ENCODE data around the gene VPS52. TPM values are rescaled to one million over a fixed set of nuclear protein-coding genes. Genes with fewer than 3 reads are reported as not detected.

VPS52 gene
- total RNA-seq, 1 donor from 2014 or later, result 62.5 TPM

- no peak for DNase-seq (ENCODE audit: low spot score)
Measured at GRCh38 chr6:33211136-33211535, 60.5 kb downstream of the VPS52 start.

DNA sequence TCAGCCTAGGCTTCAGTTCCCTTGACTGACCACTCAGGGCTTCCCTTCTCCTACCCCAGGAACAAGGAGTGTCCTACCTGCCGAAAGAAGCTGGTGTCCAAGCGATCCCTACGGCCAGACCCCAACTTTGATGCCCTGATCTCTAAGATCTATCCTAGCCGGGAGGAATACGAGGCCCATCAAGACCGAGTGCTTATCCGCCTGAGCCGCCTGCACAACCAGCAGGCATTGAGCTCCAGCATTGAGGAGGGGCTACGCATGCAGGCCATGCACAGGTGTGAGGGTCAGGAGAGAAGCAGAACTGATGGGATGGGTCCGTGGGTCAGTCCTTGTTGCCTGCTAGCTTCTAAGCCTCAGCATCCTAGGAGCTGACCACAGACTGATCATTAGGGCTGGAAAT lies 61.8 kb downstream of the VPS52 start:
- no peak for DNase-seq (ENCODE audit: low spot score)

DNA sequence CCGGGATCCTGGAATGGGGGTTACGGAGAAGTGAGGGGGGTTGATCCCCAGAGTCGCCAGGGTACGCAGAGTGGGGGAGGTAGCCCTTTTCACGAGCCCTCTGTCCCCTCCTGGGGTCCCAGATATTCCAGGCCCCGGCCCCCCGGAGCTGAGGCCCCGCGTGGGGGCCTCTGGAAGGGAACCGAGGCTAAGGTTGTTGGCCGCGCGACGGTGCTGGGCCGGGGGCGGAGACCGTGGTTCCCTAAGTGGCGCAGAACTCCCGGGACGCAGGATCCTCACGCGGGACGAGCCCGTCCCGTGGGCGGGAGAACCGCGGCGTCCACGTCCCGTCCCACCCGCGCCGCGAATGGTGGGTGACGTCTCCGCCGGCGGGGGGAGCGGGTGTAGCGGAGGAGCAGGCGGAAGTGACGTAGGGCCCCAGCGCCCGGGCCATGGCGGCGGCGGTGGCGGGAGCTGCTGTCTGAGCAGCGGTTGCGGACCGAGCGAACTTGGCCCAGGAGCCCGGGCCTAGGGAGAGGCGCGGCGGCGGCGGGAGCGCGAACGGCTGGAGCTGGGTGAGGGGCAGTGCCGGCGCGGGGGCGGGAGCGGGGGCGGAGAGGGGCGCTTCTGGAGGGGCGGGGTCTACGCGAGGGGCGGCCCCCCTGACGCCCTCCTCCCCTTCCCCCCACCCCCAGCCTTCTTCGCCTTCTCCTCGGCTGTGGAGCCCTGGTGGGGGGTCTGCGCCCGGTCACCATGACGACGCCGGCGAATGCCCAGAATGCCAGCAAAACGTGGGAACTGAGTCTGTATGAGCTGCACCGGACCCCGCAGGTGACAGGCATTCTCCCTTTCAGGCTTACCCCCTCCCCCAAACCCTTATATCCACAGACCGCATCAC lies 63.3 kb downstream of the VPS52 start, which contains the start of gene RING1:
RING1 (plus strand) TSS at position 410 of the 877 bp plus-strand sequence; CDS start at position 733, 323 bp downstream.
- peak; percentile 86 for DNase-seq (ENCODE audit: low spot score)

- no peak for DNase-seq (ENCODE audit: low spot score)
Measured at GRCh38 chr6:33207552-33208090, 64.1 kb downstream of the VPS52 start.

DNA sequence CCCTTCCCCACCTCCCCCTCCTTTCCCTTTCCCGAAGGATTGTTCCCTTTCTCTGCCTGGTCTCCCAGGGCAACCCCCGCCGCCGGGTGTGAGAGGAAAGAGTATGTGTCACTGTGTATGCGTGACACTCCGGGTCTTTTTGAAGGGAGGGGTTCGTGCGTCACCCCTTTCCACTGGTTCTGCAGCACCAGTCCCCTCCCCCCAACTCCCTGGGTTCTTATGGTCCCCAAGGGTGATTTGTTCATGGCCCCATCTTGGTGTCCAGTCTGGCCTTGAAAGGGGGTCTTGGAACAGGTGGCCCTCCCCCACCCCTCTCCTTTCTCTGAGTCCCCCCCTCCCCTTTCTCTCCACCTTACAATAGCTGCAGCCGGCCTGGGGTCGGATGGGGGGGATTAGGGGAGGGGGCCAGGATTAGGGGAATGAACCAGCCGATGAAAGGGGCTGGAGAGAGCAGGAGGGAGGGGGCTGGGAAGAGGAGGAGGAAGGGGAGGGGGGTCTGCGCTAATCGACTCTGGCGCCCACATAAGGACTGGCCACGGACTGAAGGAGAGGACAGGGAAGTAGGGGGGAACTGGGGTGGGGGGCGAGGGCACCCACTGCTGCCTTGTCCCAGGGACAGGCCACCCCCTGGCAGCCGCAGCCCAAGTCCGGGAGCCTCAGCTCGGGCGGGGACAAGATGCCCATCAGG lies 64.7 kb downstream of the VPS52 start:
- no peak for DNase-seq (ENCODE audit: low spot score)

GRCh38 chr6:33206027-33206863 lies 65.4 kb downstream of the VPS52 start:
- no peak for DNase-seq (ENCODE audit: low spot score)

GRCh38 chr6:33205191-33206026 lies 66.3 kb downstream of the VPS52 start:
- no peak for DNase-seq (ENCODE audit: low spot score)

- DNase-seq (ENCODE audit: low spot score), result peak; percentile 95
Measured at GRCh38 chr6:33204415-33205190, 67.1 kb downstream of the VPS52 start, which contains the start of gene HSD17B8. Gene HSD17B8, plus strand, starts transcription at chr6:33204655. Its CDS starts 14 bp downstream, at chr6:33204669.

DNA sequence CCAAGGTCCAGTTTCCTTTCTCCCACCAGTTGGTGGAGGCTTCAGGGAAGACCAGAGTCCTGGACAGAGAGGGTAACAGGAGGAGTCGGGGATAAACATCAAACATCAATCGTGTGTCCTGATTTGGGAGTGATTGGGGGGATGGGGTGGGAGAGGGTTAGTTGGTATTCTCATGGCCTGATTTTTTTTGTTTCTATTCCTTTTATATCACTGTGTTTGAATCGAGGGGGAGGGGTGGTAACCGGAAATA lies 67.6 kb downstream of the VPS52 start:
- DNase-seq (ENCODE audit: low spot score), result no peak

DNA sequence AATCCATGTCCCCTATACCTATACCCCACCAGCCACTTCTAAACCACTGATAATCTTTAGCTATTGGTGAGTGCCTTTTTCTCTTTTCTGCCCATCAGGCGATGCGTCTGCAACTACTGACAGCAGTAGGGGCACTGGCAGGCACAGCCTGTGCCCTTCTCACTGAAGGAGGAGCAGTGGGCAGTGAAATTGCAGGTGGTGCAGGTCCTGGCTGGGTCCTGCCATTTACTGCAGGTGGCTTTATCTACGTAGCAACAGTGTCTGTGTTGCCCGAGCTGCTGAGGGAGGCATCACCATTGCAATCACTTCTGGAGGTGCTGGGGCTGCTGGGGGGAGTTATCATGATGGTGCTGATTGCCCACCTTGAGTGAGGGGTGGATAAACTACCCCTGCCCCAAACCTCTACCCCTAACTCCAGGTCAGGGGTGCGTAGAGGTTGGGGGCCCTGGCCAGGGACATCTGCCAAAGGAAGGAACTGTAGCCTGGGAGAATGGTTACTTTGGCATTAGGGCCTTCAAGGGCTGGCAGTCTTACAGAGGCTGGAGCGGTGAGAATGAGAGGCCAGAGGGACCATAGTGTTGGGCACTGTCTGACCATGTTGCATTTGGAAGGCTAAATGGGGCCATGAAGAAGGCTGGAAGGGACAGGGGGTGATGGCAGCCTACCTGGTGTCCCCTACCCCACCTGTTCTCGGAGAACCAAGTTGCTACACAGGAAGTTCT lies 68.1 kb downstream of the VPS52 start:
- DNase-seq (ENCODE audit: low spot score), result no peak

DNA sequence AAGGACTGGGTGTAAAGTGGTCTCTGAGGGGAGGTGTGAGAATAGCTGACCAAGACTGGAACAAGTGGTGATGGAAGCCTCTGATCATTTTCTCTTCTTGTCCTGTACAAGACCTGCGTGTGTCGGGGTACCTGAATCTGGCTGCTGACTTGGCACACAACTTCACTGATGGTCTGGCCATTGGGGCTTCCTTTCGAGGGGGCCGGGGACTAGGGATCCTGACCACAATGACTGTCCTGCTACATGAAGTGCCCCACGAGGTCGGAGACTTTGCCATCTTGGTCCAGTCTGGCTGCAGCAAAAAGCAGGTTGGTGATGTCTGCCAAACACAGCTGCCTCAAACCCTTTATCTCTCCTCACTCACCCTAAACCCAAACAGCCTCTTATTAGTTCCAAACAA lies 68.9 kb downstream of the VPS52 start:
- DNase-seq (ENCODE audit: low spot score), result no peak

DNA sequence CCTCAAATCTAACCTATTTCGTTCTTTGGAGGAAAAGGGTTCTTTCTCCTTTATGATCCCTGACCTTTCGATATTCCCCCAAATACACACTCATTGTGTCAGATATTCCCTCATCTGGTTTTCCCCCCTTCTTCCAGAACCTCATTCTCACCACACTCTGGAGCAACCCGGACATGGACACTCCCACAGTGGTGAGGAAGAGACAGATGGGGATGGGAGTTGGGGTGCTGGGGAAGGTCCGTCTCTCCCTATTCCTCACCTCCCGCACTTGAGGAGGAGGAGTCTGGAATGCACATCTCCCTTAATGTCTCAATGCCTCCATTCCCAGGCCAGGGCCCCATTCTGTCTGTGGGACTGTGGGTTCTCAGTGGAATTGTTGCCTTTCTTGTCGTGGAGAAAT lies 69.7 kb downstream of the VPS52 start:
- no peak for DNase-seq (ENCODE audit: low spot score)

DNA sequence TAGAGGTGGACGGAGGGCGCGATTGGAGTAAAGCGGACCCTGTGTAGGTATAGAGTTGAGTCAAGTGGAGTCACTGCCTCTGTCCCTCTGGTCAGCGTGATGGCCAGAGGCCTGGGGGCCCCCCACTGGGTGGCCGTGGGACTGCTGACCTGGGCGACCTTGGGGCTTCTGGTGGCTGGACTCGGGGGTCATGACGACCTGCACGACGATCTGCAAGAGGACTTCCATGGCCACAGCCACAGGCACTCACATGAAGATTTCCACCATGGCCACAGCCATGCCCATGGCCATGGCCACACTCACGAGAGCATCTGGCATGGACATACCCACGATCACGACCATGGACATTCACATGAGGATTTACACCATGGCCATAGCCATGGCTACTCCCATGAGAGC lies 70.5 kb downstream of the VPS52 start:
- DNase-seq (ENCODE audit: low spot score), result no peak

Other genes with a start within 250 kb of the VPS52 start
- gene HLA-DPA1, start 198.2 kb downstream of the VPS52 start, total RNA-seq, result 185 TPM
- 174 TPM for gene HLA-DPB1, start 195.9 kb downstream of the VPS52 start, total RNA-seq
- gene COL11A2, start 79.4 kb downstream of the VPS52 start, total RNA-seq, result 0.66 TPM
- gene RXRB, start 71.2 kb downstream of the VPS52 start, total RNA-seq, result 56.8 TPM
- gene SLC39A7, start 71.0 kb downstream of the VPS52 start, total RNA-seq, result 120 TPM
- gene HSD17B8, start 67.2 kb downstream of the VPS52 start, total RNA-seq, result 13.6 TPM
- 50.9 TPM for gene RING1, start 63.4 kb downstream of the VPS52 start, total RNA-seq
- 1,438 TPM for gene RPS18, start 199 bp upstream of the VPS52 start, total RNA-seq
- gene B3GALT4, start 5.2 kb upstream of the VPS52 start, total RNA-seq, result 25.4 TPM
- 37.7 TPM for gene WDR46, start 17.4 kb upstream of the VPS52 start, total RNA-seq
- 38.6 TPM for gene PFDN6, start 17.7 kb upstream of the VPS52 start, total RNA-seq
- 158 TPM for gene RGL2, start 27.1 kb upstream of the VPS52 start, total RNA-seq
- 200 TPM for gene TAPBP, start 42.2 kb upstream of the VPS52 start, total RNA-seq
- 26.5 TPM for gene ZBTB22, start 45.9 kb upstream of the VPS52 start, total RNA-seq
- 33.9 TPM for gene DAXX, start 51.1 kb upstream of the VPS52 start, total RNA-seq
- 2.1 TPM for gene KIFC1, start 119.9 kb upstream of the VPS52 start, total RNA-seq
- gene PHF1, start 139.1 kb upstream of the VPS52 start, total RNA-seq, result 82.3 TPM
- 238 TPM for gene CUTA, start 146.2 kb upstream of the VPS52 start, total RNA-seq
- gene SYNGAP1, start 148.2 kb upstream of the VPS52 start, total RNA-seq, result 31.0 TPM
- gene ZBTB9, start 182.7 kb upstream of the VPS52 start, total RNA-seq, result 8.0 TPM

All from mucosa of gallbladder (tissue), 1 donor.